CD4-positive, alpha-beta T cell (primary cell): ENCODE measurements around the gene SNX8. TPM values are rescaled to one million over a fixed set of nuclear protein-coding genes. Genes with fewer than 3 reads are reported as not detected.

ENCODE experiments used
- ATAC-seq: fragments of 200-7000 bp; cut with Tn5 transposase; one replicate; pipeline ENCODE4 v1.10.0; 2022; ENCODE audit warnings: mild to moderate bottlenecking; ENCODE audit not compliant: poor library complexity
- CTCF ChIA-PET: fragments of 350-600 bp; sonication (Branson Sonifier 250); formaldehyde crosslinking; loops from one replicate; lab custom pipeline; 2021; ENCODE audit warnings: antibody characterized with exemption, inconsistent platforms; lab: Charles Lee
- POLR2A ChIA-PET: fragments of 350-600 bp; sonication (Branson Sonifier 250); formaldehyde crosslinking; loops from one replicate; lab custom pipeline; 2021; ENCODE audit warnings: antibody characterized with exemption, inconsistent platforms; lab: Charles Lee
- DNase-seq, 14 experiments: peaks; one replicate each; pipeline ENCODE4 v3.0.0-alpha.2; 2013 to 2020; ENCODE audit warnings: mixed read lengths in 2 of 14
- H3K27ac ChIP-seq, 2 donors: one replicate each; pipeline versions ENCODE4 v1.5.1 to v1.7.0; 2013; ENCODE audit warnings: low read length in 2 of 2, low read depth in 1 of 2, mild to moderate bottlenecking in 1 of 2
- H3K27me3 ChIP-seq, 2 experiments: 1 replicate in 1 of 2; 2 replicates in 1 of 2; pipeline versions ENCODE4 v1.6.1 to v1.7.0; 2013; ENCODE audit warnings: low read length in 2 of 2, control low read depth in 1 of 2, mild to moderate bottlenecking in 1 of 2, moderate library complexity in 1 of 2; ENCODE audit not compliant: insufficient read depth in 2 of 2, control insufficient read depth in 1 of 2
- H3K36me3 ChIP-seq: one replicate; pipeline ENCODE4 v1.6.1; 2013; ENCODE audit warnings: low read length, control low read depth; ENCODE audit not compliant: insufficient read depth
- H3K4me1 ChIP-seq: one replicate; pipeline ENCODE4 v1.6.1; 2013; ENCODE audit warnings: low read length, control low read depth; ENCODE audit not compliant: insufficient read depth
- H3K4me3 ChIP-seq: one replicate; pipeline ENCODE4 v1.5.1; 2013; ENCODE audit warnings: mild to moderate bottlenecking, low read length, moderate library complexity
- H3K9me3 ChIP-seq, 2 experiments: 1 replicate in 1 of 2; 2 replicates in 1 of 2; pipeline versions ENCODE4 v1.6.1 to v1.7.0; 2013; ENCODE audit warnings: low read length in 2 of 2, mild to moderate bottlenecking in 2 of 2, control low read depth in 1 of 2, moderate library complexity in 1 of 2; ENCODE audit not compliant: control insufficient read depth in 1 of 2, insufficient read depth in 1 of 2
- H3K27ac Mint-ChIP-seq: one replicate; pipeline ENCODE4 v1.8.0; 2020; ENCODE audit warnings: mixed read lengths
- H3K27me3 Mint-ChIP-seq: one replicate; pipeline ENCODE4 v1.8.0; 2021; ENCODE audit warnings: mixed read lengths
- H3K36me3 Mint-ChIP-seq: one replicate; pipeline ENCODE4 v1.8.0; 2021; ENCODE audit warnings: low read depth, mixed read lengths
- H3K4me1 Mint-ChIP-seq: one replicate; pipeline ENCODE4 v1.8.0; 2021; ENCODE audit warnings: low read depth, mixed read lengths
- H3K4me3 Mint-ChIP-seq: one replicate; pipeline ENCODE4 v1.8.0; 2020; ENCODE audit warnings: mild to moderate bottlenecking, mixed read lengths
- H3K9me3 Mint-ChIP-seq: one replicate; pipeline ENCODE4 v1.8.0; 2020; ENCODE audit warnings: mixed read lengths
- CTCF ChIP-seq: fragments of 200-600 bp; IDR thresholded peaks from one replicate; pipeline ENCODE4 v1.8.0; 2022; ENCODE audit warnings: antibody characterized with exemption, mild to moderate bottlenecking
- intact Hi-C, 2 experiments: fragments of 100-400 bp; cut with DNase I in 1 of 2; cut with micrococcal nuclease in 1 of 2; formaldehyde crosslinking; loops; one replicate each; pipeline versions ENCODE4 v1.15.1 to v1.9.0; 2023 to 2025; cut with DNase I, micrococcal nuclease
- total RNA-seq, 174 experiments: library from RNA in 2 of 174; stranded (reverse) in 2 of 174; gene quantifications; one replicate each; pipeline ENCODE4 v1.2.3 and lab custom pipeline; 2021 to 2026

The SNX8 gene
- total RNA-seq, 2 experiments from 2014 or later = 4.2 to 4.5 TPM

- H3K27me3 Mint-ChIP-seq = no peaks in the 10 kb centered on the region
- Histone ChIP-seq H3K27me3 (no peaks in the 10 kb centered on the region), H3K27ac (peak overlapping the region in 1 of 2 donors; percentile 48), H3K9me3 (no peaks in the 10 kb centered on the region), H3K36me3 (no peaks in the 10 kb centered on the region), H3K4me1 (peaks cover 18% of the 10 kb centered on the region), H3K4me3 (peak overlapping the region; percentile 84)
- CTCF ChIA-PET = no interaction called here
- TF ChIP-seq CTCF = no peak
- H3K4me1 Mint-ChIP-seq = peaks cover 9% of the 10 kb centered on the region
- H3K27ac Mint-ChIP-seq = peak overlapping the region; percentile 45
- intact Hi-C loops = loop anchor here (1.0 to 5.0 kb wide), 6 partner anchors 41 to 317 kb away; partner anchors contain the start of genes EIF3B (in 2 of the 2), CHST12 (in 1 of the 2), MAD1L1 (in 1 of the 2) and TTYH3 (in 1 of the 2)
- ATAC-seq (no peak), DNase-seq (peak in 1 of 14 experiments; percentile 11)
- POLR2A ChIA-PET = interaction anchor here (0.7 to 1.4 kb wide), 4 partner anchors 9 to 72 kb away, joined by 3 to 5 read pairs (median 4); partner anchors contain the start of genes EIF3B, MRM2 and NUDT1
- H3K9me3 Mint-ChIP-seq = no peaks in the 10 kb centered on the region
- no peaks in the 10 kb centered on the region for H3K36me3 Mint-ChIP-seq
- peak overlapping the region; percentile 94 for H3K4me3 Mint-ChIP-seq
These were observed 612 bp downstream of the SNX8 start for GRCh38 chr7:2313450-2314208.

GRCh38 chr7:2312267-2312929, 1.8 kb downstream of the SNX8 start:
- ATAC-seq (no peak), DNase-seq (peak in 2 of 14 experiments; percentile 11 to 37)
- Mint-ChIP-seq H3K27ac (peak overlapping the region; percentile 45), H3K4me1 (peaks cover 9% of the 10 kb centered on the region), H3K27me3 (no peaks in the 10 kb centered on the region), H3K36me3 (no peaks in the 10 kb centered on the region), H3K4me3 (peak overlapping the region; percentile 78), H3K9me3 (no peaks in the 10 kb centered on the region)
- ChIA-PET CTCF (no interaction called here), POLR2A (interaction anchor here (0.6 kb wide), 1 partner anchor 50 kb away, joined by 3 read pairs; no protein-coding TSS in a partner anchor)
- intact Hi-C loops = loop anchor here in 1 of 2 experiments (2.0 to 5.0 kb wide), 3 partner anchors 80 to 318 kb away; partner anchors contain the start of genes MAD1L1 and TTYH3
- H3K4me3 ChIP-seq = no peak overlapping the region
- no peak overlapping the region for H3K27ac ChIP-seq
- H3K36me3 ChIP-seq = no peaks in the 10 kb centered on the region
- no peaks in the 10 kb centered on the region for H3K9me3 ChIP-seq
- TF ChIP-seq CTCF = no peak
- H3K27me3 ChIP-seq = no peaks in the 10 kb centered on the region
- H3K4me1 ChIP-seq = peaks cover 18% of the 10 kb centered on the region

- no peak overlapping the region for H3K4me3 ChIP-seq
- no peaks in the 10 kb centered on the region for H3K9me3 ChIP-seq
- peaks cover 9% of the 10 kb centered on the region for H3K4me1 Mint-ChIP-seq
- H3K4me1 ChIP-seq = peaks cover 17% of the 10 kb centered on the region
- H3K27ac Mint-ChIP-seq = no peak overlapping the region
- no peaks in the 10 kb centered on the region for H3K27me3 ChIP-seq
- no peak for ATAC-seq
- TF ChIP-seq CTCF = no peak
- no peak for DNase-seq
- H3K36me3 ChIP-seq = no peaks in the 10 kb centered on the region
- CTCF ChIA-PET = no interaction called here
- H3K36me3 Mint-ChIP-seq = no peaks in the 10 kb centered on the region
- H3K27me3 Mint-ChIP-seq = no peaks in the 10 kb centered on the region
- intact Hi-C loops = loop anchor here in 1 of 2 experiments (5.0 kb wide), 1 partner anchor 212 kb away; no protein-coding TSS in a partner anchor
- H3K4me3 Mint-ChIP-seq = no peak overlapping the region
- no peaks in the 10 kb centered on the region for H3K9me3 Mint-ChIP-seq
- POLR2A ChIA-PET = no interaction called here
- no peak overlapping the region for H3K27ac ChIP-seq
These were observed 4.3 kb downstream of the SNX8 start for GRCh38 chr7:2309889-2310331.
